ENCODE data around the gene ARHGEF33.

The ARHGEF33 gene

GRCh38 chr2:39024833-39025232 lies 135.2 kb downstream of the ARHGEF33 start:
- no peak for TF ChIP-seq CTCF (IDR thresholded peaks at IDR 0.05; ENCODE audit: extremely low read depth, missing control alignments)
- no peak for DNase-seq (ENCODE audit: low spot score)
